Lower leg skin (tissue), 3 donors: ENCODE data around the gene AMOT.

ENCODE experiments used
- POLR2A ChIP-seq, 2 donors: fragments of 450-650 bp; IDR thresholded peaks; one replicate each; pipeline ENCODE4 v1.6.1; 2016 to 2017; ENCODE audit warnings: antibody characterized with exemption in 2 of 2, mild to moderate bottlenecking in 1 of 2, moderate library complexity in 1 of 2
- TF ChIP-seq, protein P1 (sequence below), 3 donors: fragments of 450-650 bp; IDR thresholded peaks; one replicate each; pipeline ENCODE4 v1.5.1; 2016; ENCODE audit warnings: antibody characterized with exemption in 3 of 3, mild to moderate bottlenecking in 3 of 3, moderate library complexity in 2 of 3

DNA sequence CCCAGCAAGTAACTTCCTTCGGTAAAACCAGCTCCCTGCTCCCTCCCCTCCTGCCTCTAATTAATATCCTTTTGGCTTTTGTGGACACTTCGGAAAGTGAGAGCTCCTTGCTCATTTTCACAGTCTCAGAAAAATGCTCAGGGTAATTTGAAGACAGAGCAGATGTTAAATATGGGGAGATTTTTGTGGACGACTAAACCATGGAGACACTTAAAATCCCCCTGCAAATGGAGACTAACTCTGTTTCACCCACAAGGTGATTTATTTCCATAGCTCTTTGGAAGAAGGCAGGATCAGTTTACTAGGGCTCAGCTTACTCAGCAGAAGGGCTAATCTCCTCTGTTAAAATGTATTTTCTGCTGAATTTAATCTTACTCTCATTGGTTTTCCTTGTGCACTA lies 12.2 kb upstream of the AMOT start:
- TF ChIP-seq, protein P1, sequence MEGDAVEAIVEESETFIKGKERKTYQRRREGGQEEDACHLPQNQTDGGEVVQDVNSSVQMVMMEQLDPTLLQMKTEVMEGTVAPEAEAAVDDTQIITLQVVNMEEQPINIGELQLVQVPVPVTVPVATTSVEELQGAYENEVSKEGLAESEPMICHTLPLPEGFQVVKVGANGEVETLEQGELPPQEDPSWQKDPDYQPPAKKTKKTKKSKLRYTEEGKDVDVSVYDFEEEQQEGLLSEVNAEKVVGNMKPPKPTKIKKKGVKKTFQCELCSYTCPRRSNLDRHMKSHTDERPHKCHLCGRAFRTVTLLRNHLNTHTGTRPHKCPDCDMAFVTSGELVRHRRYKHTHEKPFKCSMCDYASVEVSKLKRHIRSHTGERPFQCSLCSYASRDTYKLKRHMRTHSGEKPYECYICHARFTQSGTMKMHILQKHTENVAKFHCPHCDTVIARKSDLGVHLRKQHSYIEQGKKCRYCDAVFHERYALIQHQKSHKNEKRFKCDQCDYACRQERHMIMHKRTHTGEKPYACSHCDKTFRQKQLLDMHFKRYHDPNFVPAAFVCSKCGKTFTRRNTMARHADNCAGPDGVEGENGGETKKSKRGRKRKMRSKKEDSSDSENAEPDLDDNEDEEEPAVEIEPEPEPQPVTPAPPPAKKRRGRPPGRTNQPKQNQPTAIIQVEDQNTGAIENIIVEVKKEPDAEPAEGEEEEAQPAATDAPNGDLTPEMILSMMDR (IDR thresholded peaks at IDR 0.05), result no peak
- no peak for TF ChIP-seq POLR2A (IDR thresholded peaks at IDR 0.05)
